ENCODE measurements around the gene NKAP.

NKAP gene

DNA sequence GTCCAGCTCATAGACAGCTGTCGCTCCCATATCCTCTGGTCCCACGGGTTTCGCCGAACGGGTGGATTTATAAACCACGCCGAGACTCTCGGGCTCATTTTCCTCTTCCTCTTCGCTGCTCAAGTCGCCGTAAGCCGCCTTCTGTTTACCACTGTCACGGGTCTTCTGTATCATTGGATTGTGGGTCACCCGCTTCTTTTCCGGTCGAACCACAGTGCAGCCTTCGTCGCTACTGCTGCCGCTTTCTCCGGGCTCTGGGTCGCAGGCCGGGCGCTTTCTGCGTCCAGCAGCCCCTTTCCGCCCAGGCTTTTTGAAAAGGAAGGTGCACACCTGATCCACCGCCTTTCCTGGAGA lies 72.3 kb downstream of the NKAP start:
- no peak for DNase-seq (ENCODE audit: low read depth, low spot score)
- peak overlapping the region; percentile 94 for H3K4me3 ChIP-seq (ENCODE audit: insufficient read length, low read depth)
- H3K36me3 ChIP-seq (ENCODE audit: insufficient read depth, insufficient read length, low read length), result peaks cover 29% of the 10 kb centered on the region
- H3K9ac ChIP-seq (ENCODE audit: insufficient read length, low read depth), result peak overlapping the region; percentile 97
- TF ChIP-seq SUZ12 (IDR thresholded peaks at IDR 0.05; ENCODE audit: extremely low read depth, insufficient read depth, insufficient read length) (no peak), YY1 (IDR thresholded peaks at IDR 0.05; ENCODE audit: insufficient read depth, insufficient read length) (no peak), ZNF274 (IDR thresholded peaks at IDR 0.05; ENCODE audit: low read depth, low read length) (no peak)
- H3K27me3 ChIP-seq (ENCODE audit: insufficient read depth, insufficient read length), result peaks cover 3% of the 10 kb centered on the region
- H3K4me1 ChIP-seq (ENCODE audit: insufficient read depth, insufficient read length), result no peaks in the 10 kb centered on the region
- no peaks in the 10 kb centered on the region for H3K9me3 ChIP-seq (ENCODE audit: insufficient read depth, low read length)
